Lower leg skin (tissue), 3 donors: ENCODE measurements around the gene PYDC1.

Experiments used
- CTCF ChIP-seq, 3 donors: fragments of 450-650 bp; IDR thresholded peaks; one replicate each; pipeline ENCODE4 v1.5.1; 2016; ENCODE audit warnings: antibody characterized with exemption in 3 of 3, mild to moderate bottlenecking in 3 of 3, moderate library complexity in 2 of 3
- POLR2A ChIP-seq, 2 donors: fragments of 450-650 bp; IDR thresholded peaks; one replicate each; pipeline ENCODE4 v1.6.1; 2016 to 2017; ENCODE audit warnings: antibody characterized with exemption in 2 of 2, mild to moderate bottlenecking in 1 of 2, moderate library complexity in 1 of 2

- no peak for TF ChIP-seq CTCF (IDR thresholded peaks at IDR 0.05)
- TF ChIP-seq POLR2A (IDR thresholded peaks at IDR 0.05), result no peak
Observed at GRCh38 chr16:31246296-31246695, 29.4 kb upstream of the PYDC1 start.
